Activated T-cell treated with anti-CD3 and anti-CD28 coated beads, Interleukin-2, amount 50 U/mL, for 4 hours (primary cell): ENCODE results near the gene AKAP8L. TPM values are rescaled to one million over a fixed set of nuclear protein-coding genes. Genes with fewer than 3 reads are reported as not detected.
A peak's percentile ranks its signal among the peaks of the same experiment; 100 is the strongest.
"Not testable (repeated sequence)": the region's sequence is repeated elsewhere in the genome, so short reads cannot be mapped to it uniquely, and the experiment has no call there.

Experiments
- ATAC-seq, 2 donors: fragments of 200-7000 bp; cut with Tn5 transposase; one replicate each; pipeline ENCODE4 v1.10.0; 2021
- DNase-seq: peaks from one replicate; pipeline ENCODE4 v3.0.0-alpha.2; 2020
- H3K27me3 Mint-ChIP-seq: one replicate; pipeline ENCODE4 v1.8.0; 2021; ENCODE audit warnings: low read depth, mixed read lengths
- H3K36me3 Mint-ChIP-seq: one replicate; pipeline ENCODE4 v1.8.0; 2022; ENCODE audit warnings: mixed read lengths; ENCODE audit not compliant: insufficient read depth
- H3K4me1 Mint-ChIP-seq: one replicate; pipeline ENCODE4 v1.8.0; 2021; ENCODE audit warnings: low read depth, mixed read lengths
- H3K4me3 Mint-ChIP-seq: one replicate; pipeline ENCODE4 v1.8.0; 2021; ENCODE audit warnings: mild to moderate bottlenecking, moderate library complexity, mixed read lengths
- H3K9me3 Mint-ChIP-seq: one replicate; pipeline ENCODE4 v1.8.0; 2021; ENCODE audit warnings: mixed read lengths
- total RNA-seq, 3 donors: library from RNA; stranded (reverse); gene quantifications; one replicate each; pipeline ENCODE4 v1.2.1, GENCODE V29; 2021

AKAP8L gene
- total RNA-seq, 3 donors from 2014 or later, result 65.3 to 67.6 (median 65.5) TPM

- DNase-seq (no peak), ATAC-seq (no peak)
- Mint-ChIP-seq H3K9me3 (no peaks in the 10 kb centered on the region), H3K36me3 (peaks cover 34% of the 10 kb centered on the region), H3K4me3 (no peak overlapping the region), H3K27me3 (no peaks in the 10 kb centered on the region), H3K4me1 (peaks cover 6% of the 10 kb centered on the region)
These were observed 19.2 kb downstream of the AKAP8L start for GRCh38 chr19:15399635-15400034.

GRCh38 chr19:15399234-15399515, 19.6 kb downstream of the AKAP8L start:
- Mint-ChIP-seq H3K4me3 (no peak overlapping the region), H3K36me3 (peaks cover 33% of the 10 kb centered on the region), H3K4me1 (peaks cover 1% of the 10 kb centered on the region), H3K9me3 (no peaks in the 10 kb centered on the region), H3K27me3 (no peaks in the 10 kb centered on the region)
- no peak for DNase-seq
- no peak for ATAC-seq

GRCh38 chr19:15398501-15399233, 20.1 kb downstream of the AKAP8L start:
- H3K4me3 Mint-ChIP-seq, result no peak overlapping the region
- no peak for ATAC-seq

GRCh38 chr19:15397782-15398181, 21.0 kb downstream of the AKAP8L start:
- Mint-ChIP-seq H3K9me3 (no peaks in the 10 kb centered on the region), H3K4me1 (no peaks in the 10 kb centered on the region), H3K27me3 (no peaks in the 10 kb centered on the region), H3K36me3 (peaks cover 40% of the 10 kb centered on the region), H3K4me3 (no peak overlapping the region)
- ATAC-seq (no peak), DNase-seq (no peak)

More at GRCh38 chr19:15398501-15399233, 20.1 kb downstream of the AKAP8L start:
- H3K27me3 Mint-ChIP-seq, result no peaks in the 10 kb centered on the region
- DNase-seq, result no peak
- H3K9me3 Mint-ChIP-seq, result no peaks in the 10 kb centered on the region
- no peaks in the 10 kb centered on the region for H3K4me1 Mint-ChIP-seq
- H3K36me3 Mint-ChIP-seq, result peaks cover 37% of the 10 kb centered on the region

- Mint-ChIP-seq H3K27me3 (no peaks in the 10 kb centered on the region), H3K4me1 (no peaks in the 10 kb centered on the region), H3K4me3 (no peak overlapping the region), H3K9me3 (no peaks in the 10 kb centered on the region), H3K36me3 (peaks cover 40% of the 10 kb centered on the region)
- DNase-seq, result no peak
- ATAC-seq, result no peak
These were observed 21.6 kb downstream of the AKAP8L start for GRCh38 chr19:15397236-15397635.

GRCh38 chr19:15396436-15396835, 22.4 kb downstream of the AKAP8L start:
- Mint-ChIP-seq H3K9me3 (no peaks in the 10 kb centered on the region), H3K4me3 (no peak overlapping the region), H3K4me1 (no peaks in the 10 kb centered on the region), H3K36me3 (peaks cover 40% of the 10 kb centered on the region), H3K27me3 (no peaks in the 10 kb centered on the region)
- DNase-seq, result no peak
- no peak for ATAC-seq

GRCh38 chr19:15395251-15395650, 23.5 kb downstream of the AKAP8L start:
- H3K36me3 Mint-ChIP-seq, result peaks cover 41% of the 10 kb centered on the region
- not testable (repeated sequence) for H3K4me1 Mint-ChIP-seq, H3K9me3 Mint-ChIP-seq, DNase-seq, H3K4me3 Mint-ChIP-seq, ATAC-seq, H3K27me3 Mint-ChIP-seq

- H3K4me1 Mint-ChIP-seq, result peaks cover 3% of the 10 kb centered on the region
- DNase-seq (no peak), ATAC-seq (no peak)
- no peaks in the 10 kb centered on the region for H3K27me3 Mint-ChIP-seq
- no peaks in the 10 kb centered on the region for H3K9me3 Mint-ChIP-seq
- peaks cover 39% of the 10 kb centered on the region for H3K36me3 Mint-ChIP-seq
- no peak overlapping the region for H3K4me3 Mint-ChIP-seq
These were observed 24.4 kb downstream of the AKAP8L start for GRCh38 chr19:15394426-15394825.

GRCh38 chr19:15393963-15394362, 24.8 kb downstream of the AKAP8L start:
- ATAC-seq (no peak), DNase-seq (no peak)
- H3K36me3 Mint-ChIP-seq, result peaks cover 42% of the 10 kb centered on the region
- H3K27me3 Mint-ChIP-seq, result no peaks in the 10 kb centered on the region
- H3K9me3 Mint-ChIP-seq, result no peaks in the 10 kb centered on the region
- H3K4me3 Mint-ChIP-seq, result no peak overlapping the region
- peaks cover 3% of the 10 kb centered on the region for H3K4me1 Mint-ChIP-seq

- no peaks in the 10 kb centered on the region for H3K27me3 Mint-ChIP-seq
- ATAC-seq (no peak), DNase-seq (no peak)
- H3K4me3 Mint-ChIP-seq, result no peak overlapping the region
- peaks cover 3% of the 10 kb centered on the region for H3K4me1 Mint-ChIP-seq
- peaks cover 18% of the 10 kb centered on the region for H3K36me3 Mint-ChIP-seq
- no peaks in the 10 kb centered on the region for H3K9me3 Mint-ChIP-seq
These were observed 28.0 kb downstream of the AKAP8L start for GRCh38 chr19:15390814-15391213.

- no peaks in the 10 kb centered on the region for H3K9me3 Mint-ChIP-seq
- no peaks in the 10 kb centered on the region for H3K36me3 Mint-ChIP-seq
- DNase-seq, result no peak
- no peak overlapping the region for H3K4me3 Mint-ChIP-seq
- no peaks in the 10 kb centered on the region for H3K27me3 Mint-ChIP-seq
- H3K4me1 Mint-ChIP-seq, result peaks cover 33% of the 10 kb centered on the region
- no peak for ATAC-seq
These were observed 36.9 kb downstream of the AKAP8L start for GRCh38 chr19:15381864-15382263.

- Mint-ChIP-seq H3K4me3 (peak overlapping the region; percentile 83), H3K27me3 (no peaks in the 10 kb centered on the region), H3K9me3 (no peaks in the 10 kb centered on the region), H3K36me3 (no peaks in the 10 kb centered on the region), H3K4me1 (peaks cover 37% of the 10 kb centered on the region)
- DNase-seq (no peak), ATAC-seq (no peak)
These were observed 37.4 kb downstream of the AKAP8L start for GRCh38 chr19:15381429-15381828.

GRCh38 chr19:15379999-15380647, 38.7 kb downstream of the AKAP8L start:
- Mint-ChIP-seq H3K36me3 (no peaks in the 10 kb centered on the region), H3K27me3 (no peaks in the 10 kb centered on the region), H3K9me3 (no peaks in the 10 kb centered on the region), H3K4me1 (peaks cover 40% of the 10 kb centered on the region), H3K4me3 (peak overlapping the region; percentile 99)
- no peak for DNase-seq
- ATAC-seq, result peak; percentile 27 to 38

GRCh38 chr19:15379083-15379998, 39.4 kb downstream of the AKAP8L start, which contains the start of gene AKAP8:
Gene AKAP8 (minus strand): TSS chr19:15379787. CDS start chr19:15379731, 56 bp downstream.
- peak within 1 kb of the TSS; percentile 99 for H3K4me3 Mint-ChIP-seq
- peak; percentile 89 to 90 for ATAC-seq
- H3K9me3 Mint-ChIP-seq, result no peaks in the 10 kb centered on the region
- H3K36me3 Mint-ChIP-seq, result no peaks in the 10 kb centered on the region
- no peaks in the 10 kb centered on the region for H3K27me3 Mint-ChIP-seq
- H3K4me1 Mint-ChIP-seq, result peaks cover 46% of the 10 kb centered on the region
- peak; percentile 97 for DNase-seq
